ENCODE measurements around the gene MTMR11. TPM values are rescaled to one million over a fixed set of nuclear protein-coding genes. Genes with fewer than 3 reads are reported as not detected.
A peak's percentile ranks its signal among the peaks of the same experiment; 100 is the strongest.

The MTMR11 gene
- total and polyA plus RNA-seq, 9 of the 15 experiments (the other 6 are each of a cell fraction or from before 2014, with no cell fraction given), result 0.09 to 1.6 (median 0.51) TPM

- TF ChIP-seq, protein P1, sequence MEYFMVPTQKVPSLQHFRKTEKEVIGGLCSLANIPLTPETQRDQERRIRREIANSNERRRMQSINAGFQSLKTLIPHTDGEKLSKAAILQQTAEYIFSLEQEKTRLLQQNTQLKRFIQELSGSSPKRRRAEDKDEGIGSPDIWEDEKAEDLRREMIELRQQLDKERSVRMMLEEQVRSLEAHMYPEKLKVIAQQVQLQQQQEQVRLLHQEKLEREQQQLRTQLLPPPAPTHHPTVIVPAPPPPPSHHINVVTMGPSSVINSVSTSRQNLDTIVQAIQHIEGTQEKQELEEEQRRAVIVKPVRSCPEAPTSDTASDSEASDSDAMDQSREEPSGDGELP (CRISPR knock-in tag; IDR thresholded peaks at IDR 0.05; ENCODE audit: borderline replicate concordance), result peak; percentile 74; the same call in 1 of the 2 replicates
- TF ChIP-seq NBN (IDR thresholded peaks at IDR 0.05; ENCODE audit: low read depth) (0 out of 2 replicates have a peak, but pooled peaks have one; percentile 52), CAMTA2 (CRISPR knock-in tag; conservative IDR thresholded peaks at IDR 0.05) (no peak), MAFG (tag; conservative IDR thresholded peaks at IDR 0.05) (peak; percentile 81), SAFB (IDR thresholded peaks at IDR 0.05; ENCODE audit: borderline replicate concordance, low read depth, low read length) (no peak), NR2C2 (CRISPR knock-in tag; IDR thresholded peaks at IDR 0.05) (no peak), NR2C2 (tag; IDR thresholded peaks at IDR 0.05) (peak; percentile 40; the same call in 1 of the 2 replicates), GTF2A2 (tag; IDR thresholded peaks at IDR 0.05) (no peak), CREM (IDR thresholded peaks at IDR 0.05; ENCODE audit: low read depth) (no peak), E2F3 (CRISPR knock-in tag; IDR thresholded peaks at IDR 0.05) (no peak), ZNF316 (IDR thresholded peaks at IDR 0.05) (peak; percentile 74), PML (IDR thresholded peaks at IDR 0.05; ENCODE audit: low read length) (0 out of 2 replicates have a peak, but pooled peaks have one; percentile 62), CREBBP (IDR thresholded peaks at IDR 0.05; ENCODE audit: low read depth, low read length) (no peak), IRF2 (CRISPR knock-in tag; IDR thresholded peaks at IDR 0.05) (no peak)
- TF ChIP-seq, protein P2, sequence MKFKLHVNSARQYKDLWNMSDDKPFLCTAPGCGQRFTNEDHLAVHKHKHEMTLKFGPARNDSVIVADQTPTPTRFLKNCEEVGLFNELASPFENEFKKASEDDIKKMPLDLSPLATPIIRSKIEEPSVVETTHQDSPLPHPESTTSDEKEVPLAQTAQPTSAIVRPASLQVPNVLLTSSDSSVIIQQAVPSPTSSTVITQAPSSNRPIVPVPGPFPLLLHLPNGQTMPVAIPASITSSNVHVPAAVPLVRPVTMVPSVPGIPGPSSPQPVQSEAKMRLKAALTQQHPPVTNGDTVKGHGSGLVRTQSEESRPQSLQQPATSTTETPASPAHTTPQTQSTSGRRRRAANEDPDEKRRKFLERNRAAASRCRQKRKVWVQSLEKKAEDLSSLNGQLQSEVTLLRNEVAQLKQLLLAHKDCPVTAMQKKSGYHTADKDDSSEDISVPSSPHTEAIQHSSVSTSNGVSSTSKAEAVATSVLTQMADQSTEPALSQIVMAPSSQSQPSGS (CRISPR knock-in tag; IDR thresholded peaks at IDR 0.05), result no peak
- TF ChIP-seq, protein P3, sequence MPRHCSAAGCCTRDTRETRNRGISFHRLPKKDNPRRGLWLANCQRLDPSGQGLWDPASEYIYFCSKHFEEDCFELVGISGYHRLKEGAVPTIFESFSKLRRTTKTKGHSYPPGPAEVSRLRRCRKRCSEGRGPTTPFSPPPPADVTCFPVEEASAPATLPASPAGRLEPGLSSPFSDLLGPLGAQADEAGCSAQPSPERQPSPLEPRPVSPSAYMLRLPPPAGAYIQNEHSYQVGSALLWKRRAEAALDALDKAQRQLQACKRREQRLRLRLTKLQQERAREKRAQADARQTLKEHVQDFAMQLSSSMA (CRISPR knock-in tag; IDR thresholded peaks at IDR 0.05), result no peak
- TF ChIP-seq, protein P4, sequence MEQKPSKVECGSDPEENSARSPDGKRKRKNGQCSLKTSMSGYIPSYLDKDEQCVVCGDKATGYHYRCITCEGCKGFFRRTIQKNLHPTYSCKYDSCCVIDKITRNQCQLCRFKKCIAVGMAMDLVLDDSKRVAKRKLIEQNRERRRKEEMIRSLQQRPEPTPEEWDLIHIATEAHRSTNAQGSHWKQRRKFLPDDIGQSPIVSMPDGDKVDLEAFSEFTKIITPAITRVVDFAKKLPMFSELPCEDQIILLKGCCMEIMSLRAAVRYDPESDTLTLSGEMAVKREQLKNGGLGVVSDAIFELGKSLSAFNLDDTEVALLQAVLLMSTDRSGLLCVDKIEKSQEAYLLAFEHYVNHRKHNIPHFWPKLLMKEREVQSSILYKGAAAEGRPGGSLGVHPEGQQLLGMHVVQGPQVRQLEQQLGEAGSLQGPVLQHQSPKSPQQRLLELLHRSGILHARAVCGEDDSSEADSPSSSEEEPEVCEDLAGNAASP (IDR thresholded peaks at IDR 0.05), result no peak; the same call in 1 of the 2 replicates
- TF ChIP-seq, protein P5, sequence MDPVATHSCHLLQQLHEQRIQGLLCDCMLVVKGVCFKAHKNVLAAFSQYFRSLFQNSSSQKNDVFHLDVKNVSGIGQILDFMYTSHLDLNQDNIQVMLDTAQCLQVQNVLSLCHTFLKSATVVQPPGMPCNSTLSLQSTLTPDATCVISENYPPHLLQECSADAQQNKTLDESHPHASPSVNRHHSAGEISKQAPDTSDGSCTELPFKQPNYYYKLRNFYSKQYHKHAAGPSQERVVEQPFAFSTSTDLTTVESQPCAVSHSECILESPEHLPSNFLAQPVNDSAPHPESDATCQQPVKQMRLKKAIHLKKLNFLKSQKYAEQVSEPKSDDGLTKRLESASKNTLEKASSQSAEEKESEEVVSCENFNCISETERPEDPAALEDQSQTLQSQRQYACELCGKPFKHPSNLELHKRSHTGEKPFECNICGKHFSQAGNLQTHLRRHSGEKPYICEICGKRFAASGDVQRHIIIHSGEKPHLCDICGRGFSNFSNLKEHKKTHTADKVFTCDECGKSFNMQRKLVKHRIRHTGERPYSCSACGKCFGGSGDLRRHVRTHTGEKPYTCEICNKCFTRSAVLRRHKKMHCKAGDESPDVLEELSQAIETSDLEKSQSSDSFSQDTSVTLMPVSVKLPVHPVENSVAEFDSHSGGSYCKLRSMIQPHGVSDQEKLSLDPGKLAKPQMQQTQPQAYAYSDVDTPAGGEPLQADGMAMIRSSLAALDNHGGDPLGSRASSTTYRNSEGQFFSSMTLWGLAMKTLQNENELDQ (CRISPR knock-in tag; IDR thresholded peaks at IDR 0.05; ENCODE audit: borderline replicate concordance), result no peak
- TF ChIP-seq, protein P6, sequence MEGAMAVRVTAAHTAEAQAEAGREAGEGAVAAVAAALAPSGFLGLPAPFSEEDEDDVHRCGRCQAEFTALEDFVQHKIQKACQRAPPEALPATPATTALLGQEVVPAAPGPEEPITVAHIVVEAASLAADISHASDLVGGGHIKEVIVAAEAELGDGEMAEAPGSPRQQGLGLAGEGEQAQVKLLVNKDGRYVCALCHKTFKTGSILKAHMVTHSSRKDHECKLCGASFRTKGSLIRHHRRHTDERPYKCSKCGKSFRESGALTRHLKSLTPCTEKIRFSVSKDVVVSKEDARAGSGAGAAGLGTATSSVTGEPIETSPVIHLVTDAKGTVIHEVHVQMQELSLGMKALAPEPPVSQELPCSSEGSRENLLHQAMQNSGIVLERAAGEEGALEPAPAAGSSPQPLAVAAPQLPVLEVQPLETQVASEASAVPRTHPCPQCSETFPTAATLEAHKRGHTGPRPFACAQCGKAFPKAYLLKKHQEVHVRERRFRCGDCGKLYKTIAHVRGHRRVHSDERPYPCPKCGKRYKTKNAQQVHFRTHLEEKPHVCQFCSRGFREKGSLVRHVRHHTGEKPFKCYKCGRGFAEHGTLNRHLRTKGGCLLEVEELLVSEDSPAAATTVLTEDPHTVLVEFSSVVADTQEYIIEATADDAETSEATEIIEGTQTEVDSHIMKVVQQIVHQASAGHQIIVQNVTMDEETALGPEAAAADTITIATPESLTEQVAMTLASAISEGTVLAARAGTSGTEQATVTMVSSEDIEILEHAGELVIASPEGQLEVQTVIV (CRISPR knock-in tag; IDR thresholded peaks at IDR 0.05; ENCODE audit: borderline replicate concordance), result no peak
These were observed 52.0 kb downstream of the MTMR11 start (continued) for GRCh38 chr1:149884433-149885338.

Measured in K562 (cell line).